GM06990 (cell line): Measurements from ENCODE around the gene FAM98A.

ENCODE experiments used
- DNase-seq: peaks from one replicate; pipeline ENCODE4 v3.0.0-alpha.2; 2011; ENCODE audit not compliant: insufficient read length; ENCODE audit errors: extremely low read depth
- H3K27me3 ChIP-seq: replicated peaks from 2 replicates; pipeline ENCODE4 v1.6.0; 2011; ENCODE audit warnings: low read length; ENCODE audit not compliant: control insufficient read depth, insufficient read depth
- H3K36me3 ChIP-seq: 2 replicates; pipeline ENCODE4 v1.5.1; 2011; ENCODE audit warnings: low read length; ENCODE audit not compliant: control insufficient read depth, insufficient read depth
- H3K4me3 ChIP-seq: replicated peaks from 2 replicates; pipeline ENCODE4 v1.5.1; 2011; ENCODE audit warnings: low read depth, mild to moderate bottlenecking, control low read depth, low read length
- CTCF ChIP-seq: IDR thresholded peaks from 2 replicates; pipeline ENCODE4 v1.5.1; 2011; ENCODE audit warnings: low read length, control low read depth, mild to moderate bottlenecking, inconsistent platforms; ENCODE audit not compliant: insufficient read depth, poor library complexity, severe bottlenecking

FAM98A gene

GRCh38 chr2:33633315-33633714 is 34.2 kb upstream of the FAM98A start:
- no peak for TF ChIP-seq CTCF
- H3K27me3 ChIP-seq: no peaks in the 10 kb centered on the region
- H3K4me3 ChIP-seq: no peak overlapping the region
- DNase-seq: no peak
- H3K36me3 ChIP-seq: no peaks in the 10 kb centered on the region

- H3K36me3 ChIP-seq: no peaks in the 10 kb centered on the region
- DNase-seq: no peak
- H3K27me3 ChIP-seq: no peaks in the 10 kb centered on the region
- H3K4me3 ChIP-seq: no peak overlapping the region
- TF ChIP-seq CTCF: no peak
Measured at GRCh38 chr2:33632831-33633230, 33.7 kb upstream of the FAM98A start.

GRCh38 chr2:33628031-33628827 is 29.1 kb upstream of the FAM98A start:
- H3K36me3 ChIP-seq: no peaks in the 10 kb centered on the region
- no peaks in the 10 kb centered on the region for H3K27me3 ChIP-seq
- no peak for TF ChIP-seq CTCF
- no peak for DNase-seq
- H3K4me3 ChIP-seq: no peak overlapping the region

- no peaks in the 10 kb centered on the region for H3K36me3 ChIP-seq
- no peak for TF ChIP-seq CTCF
- H3K4me3 ChIP-seq: no peak overlapping the region
- H3K27me3 ChIP-seq: no peaks in the 10 kb centered on the region
- DNase-seq: no peak
Measured at GRCh38 chr2:33619028-33619427, 19.9 kb upstream of the FAM98A start.

- TF ChIP-seq CTCF: no peak
Measured at GRCh38 chr2:33617989-33618388, 18.9 kb upstream of the FAM98A start.

More at GRCh38 chr2:33617989-33618388, 18.9 kb upstream of the FAM98A start:
- DNase-seq: no peak
- H3K4me3 ChIP-seq: no peak overlapping the region
- no peaks in the 10 kb centered on the region for H3K27me3 ChIP-seq
- H3K36me3 ChIP-seq: no peaks in the 10 kb centered on the region
